Caki2 (cell line): Measurements from ENCODE around the gene HLA-E. TPM values are rescaled to one million over a fixed set of nuclear protein-coding genes. Genes with fewer than 3 reads are reported as not detected.
"Not testable (repeated sequence)": the region's sequence is repeated elsewhere in the genome, so short reads cannot be mapped to it uniquely, and the experiment has no call there.

Source experiments
- DNase-seq: peaks from one replicate; pipeline ENCODE4 v3.0.0-alpha.2; 2015; ENCODE audit warnings: low read depth
- in situ Hi-C: cut with HindIII; loops from 2 replicates; pipeline ENCODE4 v1.10.0; 2016; ENCODE audit warnings: low sequenced_read_pairs, low pct_unique_long_range_greater_than_20kb, mixed read lengths
- total RNA-seq: library from RNA; depleted of rRNA; stranded (reverse); fragments of >200 nt; shearing (Covaris generic); gene quantifications from 2 replicates; pipeline ENCODE4 v1.2.3, GENCODE V29; 2014; ENCODE audit warnings: low replicate concordance

The HLA-E gene
- total RNA-seq, 1 experiment from 2014 or later: 210 TPM

DNA sequence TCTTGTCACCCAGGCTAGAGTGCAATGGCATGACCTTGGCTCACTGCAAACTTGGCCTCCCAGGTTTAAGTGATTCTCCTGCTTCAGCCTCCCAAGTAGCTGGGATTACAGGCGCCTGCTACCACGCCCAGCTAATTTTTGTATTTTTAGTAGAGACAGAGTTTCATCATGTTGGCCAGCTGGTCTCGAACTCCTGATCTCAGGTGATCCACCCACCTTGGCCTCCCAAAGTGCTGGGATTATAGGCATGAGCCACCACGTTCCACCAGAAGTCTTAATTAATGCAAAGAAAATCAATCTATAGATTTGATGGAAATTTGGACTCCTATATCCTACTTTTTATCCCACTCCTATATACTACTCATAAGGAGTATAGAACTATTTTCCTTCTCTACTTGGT, 5.8 kb downstream of the HLA-E start:
- DNase-seq, in situ Hi-C loops: not testable (repeated sequence)

DNA sequence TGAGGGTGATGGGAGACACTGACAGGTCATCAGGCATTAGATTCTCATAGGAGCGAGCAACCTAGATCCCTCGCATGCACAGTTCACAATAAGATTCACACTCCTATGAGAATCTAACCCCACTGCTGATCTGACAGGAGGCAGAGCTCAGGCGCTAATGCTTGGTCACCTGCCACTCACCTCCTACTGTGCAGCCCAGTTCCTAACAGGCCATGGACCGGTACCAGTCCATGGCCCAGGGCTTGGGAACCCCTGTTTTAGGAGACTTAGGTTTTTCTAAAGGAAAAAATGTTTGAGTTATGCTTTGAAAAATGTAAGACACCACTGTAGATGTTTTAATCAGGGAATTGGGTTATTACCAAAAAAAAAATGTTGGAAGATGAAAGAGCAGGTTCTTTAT, 6.7 kb downstream of the HLA-E start:
- in situ Hi-C loops: no loop called here
- no peak for DNase-seq

DNA sequence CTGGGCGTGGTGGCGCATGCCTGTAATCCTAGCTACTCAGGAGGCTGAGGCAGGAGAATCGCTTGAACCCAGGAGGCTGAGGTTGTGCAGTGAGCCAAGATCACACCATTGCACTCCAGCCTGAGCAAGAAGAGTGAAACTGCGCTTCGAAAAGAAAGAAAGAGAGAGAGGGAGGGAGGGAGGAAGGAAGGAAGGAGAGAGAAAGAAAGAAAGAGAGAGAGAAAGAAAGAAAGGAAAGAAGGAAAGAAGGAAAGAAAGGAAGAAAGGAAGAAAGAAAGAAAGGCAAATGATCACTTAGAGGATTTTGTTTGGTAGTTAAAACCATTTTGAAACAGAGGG, 7.9 kb downstream of the HLA-E start:
- DNase-seq, in situ Hi-C loops: not testable (repeated sequence)

DNA sequence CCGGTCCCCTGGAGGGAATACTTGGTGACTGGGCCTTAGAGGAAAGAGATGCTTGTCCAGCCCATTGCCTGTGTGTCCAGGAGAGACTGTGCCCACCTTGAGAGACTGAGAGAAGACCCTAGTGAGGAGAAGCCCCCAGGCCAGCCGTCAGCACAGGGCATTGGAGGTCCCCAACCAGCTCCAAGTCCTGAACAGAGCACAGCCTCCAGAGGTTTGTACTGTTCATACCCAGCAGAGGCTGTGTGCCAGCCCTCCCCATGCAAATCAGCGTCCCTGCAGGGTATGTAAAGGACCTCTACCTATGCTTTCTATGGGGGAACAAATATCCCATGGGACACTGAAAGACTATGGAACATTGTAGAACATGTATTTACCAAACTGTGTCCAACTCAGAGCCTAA, 8.4 kb downstream of the HLA-E start:
- in situ Hi-C loops: no loop called here
- DNase-seq: no peak

DNA sequence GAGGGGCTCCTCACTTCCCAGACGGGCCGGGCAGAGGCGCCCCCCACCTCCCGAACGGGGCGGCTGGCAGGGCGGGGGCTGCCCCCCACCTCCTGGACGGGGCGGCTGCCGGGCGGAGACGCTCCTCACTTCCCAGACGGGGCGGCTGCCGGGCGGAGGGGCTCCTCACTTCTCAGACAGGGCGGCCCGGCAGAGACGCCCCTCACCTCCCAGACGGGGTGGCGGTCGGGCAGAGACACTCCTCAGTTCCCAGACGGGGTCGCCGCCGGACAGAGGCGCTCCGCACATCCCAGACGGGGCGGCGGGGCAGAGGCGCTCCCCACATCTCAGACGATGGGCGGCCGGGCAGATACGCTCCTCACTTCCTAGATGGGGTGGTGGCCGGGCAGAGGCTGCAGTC, 9.4 kb downstream of the HLA-E start:
- DNase-seq, in situ Hi-C loops: not testable (repeated sequence)

DNA sequence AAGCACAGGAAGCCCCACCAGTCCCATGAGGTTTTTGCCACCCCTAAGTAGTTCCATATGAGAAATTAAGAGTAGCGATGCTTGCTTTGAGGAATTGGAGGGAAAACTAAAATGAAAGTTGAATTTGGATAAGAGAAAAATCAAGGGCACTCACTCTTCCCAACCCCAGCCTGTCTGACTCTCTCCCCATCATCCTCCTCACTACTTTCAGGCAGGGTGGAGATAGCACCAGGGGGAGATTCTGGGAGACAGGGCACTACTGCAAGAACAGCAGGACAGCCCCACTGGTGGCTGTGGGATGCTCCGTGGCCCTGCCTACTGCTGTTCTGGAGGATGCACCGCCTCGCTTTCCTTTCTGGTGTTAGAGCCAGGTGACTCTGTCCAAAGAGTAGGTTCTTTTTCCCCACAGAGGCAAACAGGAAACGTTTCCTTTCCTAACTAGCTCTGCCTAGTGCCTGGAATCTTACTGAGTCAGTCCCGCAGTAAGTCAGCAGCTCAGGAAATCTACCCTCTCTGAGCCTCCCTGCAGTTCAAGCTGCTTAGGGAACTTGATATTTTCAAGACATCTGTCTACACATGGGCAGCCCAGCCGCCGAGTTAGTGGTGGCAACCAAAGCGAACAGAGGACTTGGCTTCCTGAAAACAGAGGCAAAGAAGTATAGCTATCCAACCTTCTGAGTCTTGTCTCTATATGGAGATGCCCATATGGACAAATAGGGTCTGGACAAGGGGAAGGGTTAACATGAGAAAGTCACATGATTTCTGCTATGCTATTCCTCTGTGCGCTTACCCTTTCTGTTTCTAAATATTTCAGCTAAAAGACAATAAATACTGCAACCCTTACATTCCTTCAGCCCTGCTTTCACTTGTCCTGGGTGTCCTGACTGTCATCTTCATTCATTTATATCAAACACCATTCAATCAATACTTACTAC, 11.4 kb downstream of the HLA-E start:
- in situ Hi-C loops: loop anchor here (5.0 kb wide), 1 partner anchor 42 kb away; no protein-coding TSS in a partner anchor
- no peak for DNase-seq

DNA sequence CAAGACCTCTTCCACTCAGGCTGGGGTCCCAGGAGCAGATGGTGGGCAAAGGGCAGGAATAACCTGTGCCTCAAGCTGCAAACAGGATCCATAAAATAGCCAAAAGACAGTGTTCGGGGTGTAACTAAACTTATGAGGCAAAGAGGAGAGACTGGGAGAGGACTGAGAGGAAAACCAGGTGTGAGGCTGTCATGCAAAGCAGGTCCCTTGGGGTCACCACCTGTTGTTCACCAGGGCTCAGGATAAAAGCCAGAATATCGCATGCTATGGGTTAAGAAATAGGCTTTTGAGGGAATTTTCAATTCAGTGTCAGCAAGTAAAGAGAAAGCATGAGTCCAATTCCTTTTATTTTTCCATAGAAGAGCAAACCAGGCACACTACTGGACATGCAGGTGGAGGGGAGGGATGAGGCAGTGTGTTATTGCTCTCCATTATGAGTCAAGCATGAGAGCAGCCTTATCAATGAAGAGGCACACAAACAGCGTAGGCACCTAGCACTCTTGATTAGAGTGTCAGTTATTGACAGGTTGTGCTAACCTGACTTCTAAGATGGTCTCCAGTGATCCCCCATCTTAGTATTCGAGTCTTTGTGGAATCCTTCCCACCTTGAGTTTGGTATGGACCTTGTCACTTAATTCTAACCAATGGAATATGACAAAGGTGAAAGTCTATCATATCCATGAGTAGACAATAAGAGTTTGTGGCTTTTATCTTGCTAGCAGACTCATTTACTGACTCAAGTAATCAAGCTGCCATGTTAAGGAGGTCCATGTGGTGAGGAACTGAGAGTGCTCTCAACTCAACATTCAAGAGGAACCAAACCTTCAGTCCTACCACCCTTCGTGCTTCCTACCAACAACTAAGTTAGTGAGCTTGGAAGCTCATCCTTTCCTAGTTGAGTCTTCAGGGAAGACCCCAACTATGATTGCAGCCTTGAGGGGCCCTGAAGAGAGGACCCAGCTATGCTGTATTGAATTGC, 18.8 kb downstream of the HLA-E start:
- in situ Hi-C loops: no loop called here
- DNase-seq: no peak

DNA sequence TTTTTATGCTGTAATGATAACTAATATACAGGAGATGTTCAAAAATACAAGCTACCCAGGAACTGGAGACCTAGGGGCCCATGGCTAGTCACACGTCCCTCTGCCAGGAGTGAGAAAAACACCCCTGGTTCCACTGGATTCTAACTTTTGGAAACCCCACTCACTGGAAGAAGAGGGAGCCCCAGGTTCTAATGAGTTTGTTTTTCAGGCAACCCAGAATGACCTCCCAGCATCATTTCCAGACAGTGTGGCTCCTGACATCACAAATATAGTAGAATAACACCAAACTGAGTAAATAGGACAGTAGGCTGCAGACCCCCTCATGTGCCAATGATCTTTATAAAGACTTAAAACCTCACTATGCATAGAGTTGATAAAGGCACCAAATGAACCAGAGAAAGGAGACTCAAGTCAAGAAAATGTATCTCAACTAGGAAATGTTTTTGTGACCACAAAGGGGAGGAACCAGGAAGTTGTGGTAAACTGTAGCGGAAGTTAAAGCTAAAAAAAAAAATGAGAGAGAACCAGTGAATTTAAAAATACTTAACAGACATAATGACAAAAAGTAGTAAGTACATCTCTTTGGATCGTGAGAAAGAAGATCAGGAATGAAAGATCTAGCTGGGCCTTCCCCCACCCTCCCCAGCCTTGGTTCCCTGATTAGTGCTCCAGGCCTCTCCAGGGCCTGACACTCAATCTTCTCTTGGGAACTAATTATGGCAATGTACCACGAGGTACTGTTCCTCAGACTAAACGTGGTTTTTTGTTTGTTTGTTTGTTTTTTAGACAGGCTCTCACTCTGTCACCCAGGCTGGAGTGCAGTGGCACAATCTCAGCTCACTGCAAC, 19.8 kb downstream of the HLA-E start:
- in situ Hi-C loops: no loop called here
- DNase-seq: no peak

DNA sequence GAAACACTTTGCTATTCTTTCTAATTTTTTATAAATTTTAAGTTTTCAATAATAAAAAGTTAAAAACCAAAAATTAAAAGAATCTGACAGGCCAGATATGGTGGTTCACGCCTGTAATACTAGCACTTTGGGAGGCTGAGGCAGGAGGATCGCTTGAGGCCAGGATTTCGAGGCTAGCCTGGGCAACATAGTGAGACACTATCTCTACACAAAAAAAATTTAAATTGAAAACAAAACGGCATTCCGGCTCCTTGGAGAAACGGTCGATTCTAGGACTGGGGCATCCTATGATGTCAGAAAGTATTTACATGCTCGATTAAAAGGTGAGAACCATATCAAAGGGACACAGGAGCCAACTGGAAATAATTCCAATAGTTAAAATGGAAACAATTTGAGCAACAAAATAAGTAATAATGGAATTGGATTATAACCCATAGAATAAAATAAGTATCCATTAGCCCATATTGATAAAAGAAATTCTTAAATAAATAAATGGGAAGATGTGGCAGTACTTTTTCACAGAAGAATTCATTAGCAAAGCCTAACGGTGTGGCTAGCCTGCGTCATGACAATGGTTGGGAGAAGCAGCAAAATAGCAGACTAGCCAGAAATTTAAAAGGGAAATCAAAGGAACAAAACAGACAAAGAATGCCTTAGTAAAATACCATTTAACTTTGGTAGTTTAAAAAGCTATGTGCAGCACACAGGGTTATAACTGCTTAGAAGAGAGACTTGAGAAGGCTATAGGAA, 21.3 kb downstream of the HLA-E start:
- in situ Hi-C loops: no loop called here
- DNase-seq: no peak

DNA sequence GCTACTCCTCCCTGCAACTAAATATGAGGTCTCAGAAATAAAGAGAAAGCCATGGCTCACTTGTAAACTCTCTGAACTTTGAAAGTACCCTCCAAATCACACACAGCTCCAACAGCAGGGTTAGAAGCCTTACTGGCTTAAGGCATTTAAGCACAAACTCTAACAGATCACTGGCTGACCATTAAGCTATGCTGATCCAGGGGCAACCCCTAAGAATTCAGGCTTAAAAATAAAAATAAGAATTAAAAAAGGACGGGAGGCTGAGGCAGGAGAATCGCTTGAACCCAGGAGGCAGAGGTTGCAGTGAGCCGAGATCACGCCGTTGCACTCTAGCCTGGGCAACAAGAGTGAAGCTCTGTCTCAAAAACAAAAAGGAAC, 21.8 kb downstream of the HLA-E start:
- in situ Hi-C loops: no loop called here
- DNase-seq: no peak

DNA sequence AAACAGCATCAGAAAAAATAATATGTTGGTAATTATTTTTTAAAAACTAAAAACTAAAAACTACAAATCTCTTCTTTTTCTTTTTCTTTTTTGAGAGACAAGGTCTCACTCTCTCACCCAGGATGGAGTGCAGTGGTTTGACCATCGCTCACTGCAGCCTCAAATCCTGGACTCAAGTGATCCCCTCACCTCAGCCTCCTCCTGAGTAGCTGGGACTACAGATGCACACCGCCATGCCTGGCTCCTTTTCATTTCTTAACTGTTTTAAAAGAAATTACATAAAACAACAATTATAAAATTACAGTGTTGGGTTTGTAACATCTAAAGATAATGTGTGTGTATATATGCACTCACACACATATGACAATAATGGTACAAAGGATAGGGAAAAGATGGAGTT, 24.1 kb downstream of the HLA-E start:
- DNase-seq: no peak
- in situ Hi-C loops: no loop called here

DNA sequence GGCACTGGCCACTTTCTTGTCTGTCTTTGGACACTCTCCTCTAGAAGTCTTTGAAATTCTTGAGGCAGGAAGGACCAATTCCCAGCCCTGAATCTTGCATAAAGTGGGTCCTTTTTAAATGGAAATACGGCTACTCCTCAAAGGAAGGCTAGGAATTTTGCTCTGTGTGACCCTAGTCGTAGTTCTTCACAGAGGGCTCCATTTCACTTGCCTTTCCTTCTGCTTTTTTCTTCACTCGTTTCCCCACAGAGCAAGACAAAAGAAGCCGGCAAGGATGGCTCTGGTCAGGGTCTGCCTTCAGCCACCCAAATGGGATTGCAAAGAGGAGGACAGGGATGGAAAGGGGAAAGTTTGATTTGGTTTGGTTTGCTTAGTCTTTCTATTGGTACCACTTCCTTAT, 25.8 kb downstream of the HLA-E start:
- DNase-seq: no peak
- in situ Hi-C loops: no loop called here

DNA sequence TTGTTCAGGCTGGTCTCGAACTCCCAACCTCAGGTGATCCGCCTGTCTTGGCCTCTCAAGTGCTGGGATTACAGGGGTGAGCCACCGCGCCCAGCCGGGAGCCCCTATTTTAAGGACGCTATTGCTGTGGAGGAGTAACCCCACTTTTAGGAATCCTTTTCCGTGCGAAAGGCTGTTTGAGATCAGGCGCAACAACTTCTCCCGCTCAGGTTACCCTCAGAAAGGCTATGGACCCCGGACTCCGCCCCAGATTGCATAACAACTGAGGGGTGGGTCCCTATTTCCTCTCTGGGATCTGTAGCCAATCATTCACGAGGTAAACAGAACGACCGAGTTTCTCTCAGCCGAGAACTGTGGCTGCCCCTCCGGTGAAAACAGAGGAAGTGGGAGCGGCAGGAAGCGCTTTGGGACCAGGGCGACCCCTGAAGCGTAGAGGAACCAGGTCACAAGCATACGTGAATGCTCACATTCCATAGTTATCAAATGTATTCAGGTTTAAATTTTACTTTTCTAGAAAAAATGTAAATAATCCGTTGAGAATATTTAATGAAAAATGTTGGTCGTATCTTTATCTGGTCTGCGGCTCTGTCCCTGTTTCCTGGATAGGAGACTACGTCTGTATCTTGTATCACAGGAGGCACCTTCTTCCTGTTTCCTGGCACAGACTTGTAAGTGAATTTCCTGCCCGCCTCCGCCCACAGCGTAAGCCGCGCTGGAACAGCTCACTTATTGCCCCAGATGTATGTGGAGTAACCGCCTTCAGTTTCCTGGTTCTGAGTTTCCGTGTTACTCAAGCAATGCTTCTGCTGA, 26.8 kb downstream of the HLA-E start:
- in situ Hi-C loops: no loop called here
- peak; percentile 73 for DNase-seq

DNA sequence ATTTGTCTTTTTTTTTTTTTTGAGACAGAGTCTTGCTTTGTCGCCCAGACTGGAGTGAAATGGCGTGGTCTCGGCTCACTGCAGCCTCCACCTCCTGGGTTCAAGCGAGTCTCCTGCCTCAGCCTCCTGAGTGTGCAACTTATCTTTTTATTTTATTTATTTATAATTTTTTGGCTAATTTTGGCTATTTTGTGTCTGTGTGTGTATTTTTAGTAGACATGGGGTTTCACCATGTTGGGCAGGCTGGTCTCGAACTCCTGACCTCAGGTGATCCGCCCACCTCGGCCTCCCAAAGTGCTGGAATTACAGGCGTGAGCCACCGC, 27.4 kb downstream of the HLA-E start:
- DNase-seq, in situ Hi-C loops: not testable (repeated sequence)

DNA sequence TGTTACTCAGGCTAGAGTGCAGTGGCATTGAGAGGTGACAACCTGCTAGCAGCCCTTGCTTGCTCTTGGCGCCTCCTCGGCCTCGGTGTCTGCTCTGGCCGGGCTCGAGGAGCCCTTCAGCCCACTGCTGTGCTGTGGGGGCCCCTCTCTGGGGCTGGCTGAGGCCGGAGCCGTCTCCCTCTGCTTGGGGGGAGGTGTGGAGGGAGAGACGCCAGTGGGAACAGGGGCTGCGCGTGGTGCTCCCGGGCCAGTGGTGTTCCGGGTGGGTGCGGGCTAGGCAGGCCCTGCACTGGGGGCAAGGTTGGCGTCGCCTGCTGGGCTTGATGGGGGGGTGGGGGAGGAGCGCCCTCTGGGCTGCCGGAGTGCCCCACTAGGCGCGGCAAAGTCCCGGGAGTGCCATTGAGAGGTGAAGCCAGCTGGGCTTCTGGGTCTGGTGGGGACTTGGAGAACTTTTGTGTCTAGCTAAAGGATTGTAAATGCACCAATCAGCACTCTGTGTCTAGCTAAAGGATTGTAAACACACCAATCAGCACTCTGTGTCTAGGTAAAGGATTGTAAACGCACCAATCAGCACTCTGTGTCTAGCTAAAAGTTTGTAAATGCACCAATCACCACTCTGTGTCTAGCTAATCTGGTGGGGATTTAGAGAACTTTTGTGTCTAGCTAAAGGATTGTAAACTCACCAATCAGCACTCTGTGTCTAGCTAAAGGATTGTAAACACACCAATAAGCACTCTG, 28.6 kb downstream of the HLA-E start:
- in situ Hi-C loops: not testable (repeated sequence)
- peak; percentile 35 for DNase-seq

DNA sequence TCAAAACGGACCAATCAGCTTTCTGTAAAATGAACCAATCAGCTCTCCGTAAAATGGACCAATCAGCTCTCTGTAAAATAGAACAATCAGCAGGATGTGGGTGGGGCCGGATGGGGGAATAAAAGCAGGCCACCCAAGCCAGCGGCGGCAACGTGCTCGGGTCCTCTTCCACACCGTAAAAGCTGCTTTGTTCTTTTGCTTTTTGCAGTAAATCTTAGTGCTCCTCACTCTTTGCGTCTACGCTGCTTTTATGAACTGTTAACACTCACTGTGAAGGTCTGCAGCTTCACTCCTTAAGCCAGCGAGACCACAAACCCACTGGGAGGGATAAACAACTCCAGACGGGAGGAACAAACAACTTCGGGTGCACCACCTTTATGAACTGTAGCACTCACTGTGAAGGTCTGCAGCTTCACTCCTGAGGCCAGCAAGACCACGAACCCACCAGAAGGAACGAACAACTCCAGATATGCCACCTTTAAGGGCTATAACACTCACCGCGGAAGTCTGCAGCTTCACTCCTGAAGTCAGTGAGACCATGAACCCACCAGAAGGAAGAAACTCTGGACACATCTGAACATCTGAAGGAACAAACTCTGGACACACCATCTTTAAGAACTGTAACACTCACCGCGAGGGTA, 29.3 kb downstream of the HLA-E start:
- in situ Hi-C loops, DNase-seq: not testable (repeated sequence)
